ENCODE measurements around the gene PPP2CA. TPM values are rescaled to one million over a fixed set of nuclear protein-coding genes. Genes with fewer than 3 reads are reported as not detected.

Gene PPP2CA
- total RNA-seq, 2 experiments from 2014 or later = 132 to 178 TPM

DNA sequence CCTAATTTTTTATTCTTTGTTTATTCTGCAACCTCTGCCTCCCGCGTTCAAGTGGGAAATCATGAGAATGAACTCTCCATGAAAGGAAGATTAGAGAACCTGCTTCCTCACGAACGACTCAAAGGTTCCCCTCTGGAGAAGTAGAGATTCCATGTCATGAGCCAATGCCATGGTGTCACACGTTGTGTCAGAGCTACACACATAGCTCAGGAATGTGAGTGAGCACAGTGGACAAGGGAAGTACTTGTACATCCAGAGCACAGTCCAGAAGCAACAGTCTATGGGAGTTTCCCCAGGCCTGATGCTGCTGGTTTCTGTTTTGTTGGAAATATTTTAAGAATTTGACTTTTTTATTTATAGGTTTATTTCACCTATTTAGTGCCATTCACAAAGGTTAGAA is 26.8 kb upstream of the PPP2CA start:
- Histone ChIP-seq H3K79me2 (ENCODE audit: insufficient read depth, low read depth, low read length) (no peaks in the 10 kb centered on the region), H3K9me2 (ENCODE audit: insufficient read depth, low read length) (no peaks in the 10 kb centered on the region), H3K27ac (ENCODE audit: low read depth, low read length, poor library complexity, severe bottlenecking) (no peak overlapping the region), H3K9me3 (ENCODE audit: low read length) (no peaks in the 10 kb centered on the region), H3K36me3 (ENCODE audit: insufficient read depth, low read length) (no peaks in the 10 kb centered on the region), H2AFZ (ENCODE audit: low read length) (no peak overlapping the region), H3K4me1 (ENCODE audit: insufficient read depth, low read length, poor library complexity, severe bottlenecking) (no peaks in the 10 kb centered on the region), H4K20me1 (ENCODE audit: insufficient read depth, low read length) (no peaks in the 10 kb centered on the region), H3K4me3 (ENCODE audit: low read depth, low read length, poor library complexity, severe bottlenecking) (no peak overlapping the region), H3K4me2 (ENCODE audit: low read length) (no peak overlapping the region)
- no peak for DNase-seq (ENCODE audit: low spot score)
- POLR2A ChIA-PET = interaction anchor here (1.1 kb wide), 1 partner anchor 44 kb away, joined by 3 read pairs; no protein-coding TSS in a partner anchor
- intact Hi-C loops (cut with micrococcal nuclease; ENCODE audit: unreplicated experiment) = no loop called here
- CTCF ChIA-PET (ENCODE audit: unreplicated experiment) = no interaction called here
- TF ChIP-seq, protein P1, sequence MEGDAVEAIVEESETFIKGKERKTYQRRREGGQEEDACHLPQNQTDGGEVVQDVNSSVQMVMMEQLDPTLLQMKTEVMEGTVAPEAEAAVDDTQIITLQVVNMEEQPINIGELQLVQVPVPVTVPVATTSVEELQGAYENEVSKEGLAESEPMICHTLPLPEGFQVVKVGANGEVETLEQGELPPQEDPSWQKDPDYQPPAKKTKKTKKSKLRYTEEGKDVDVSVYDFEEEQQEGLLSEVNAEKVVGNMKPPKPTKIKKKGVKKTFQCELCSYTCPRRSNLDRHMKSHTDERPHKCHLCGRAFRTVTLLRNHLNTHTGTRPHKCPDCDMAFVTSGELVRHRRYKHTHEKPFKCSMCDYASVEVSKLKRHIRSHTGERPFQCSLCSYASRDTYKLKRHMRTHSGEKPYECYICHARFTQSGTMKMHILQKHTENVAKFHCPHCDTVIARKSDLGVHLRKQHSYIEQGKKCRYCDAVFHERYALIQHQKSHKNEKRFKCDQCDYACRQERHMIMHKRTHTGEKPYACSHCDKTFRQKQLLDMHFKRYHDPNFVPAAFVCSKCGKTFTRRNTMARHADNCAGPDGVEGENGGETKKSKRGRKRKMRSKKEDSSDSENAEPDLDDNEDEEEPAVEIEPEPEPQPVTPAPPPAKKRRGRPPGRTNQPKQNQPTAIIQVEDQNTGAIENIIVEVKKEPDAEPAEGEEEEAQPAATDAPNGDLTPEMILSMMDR (conservative IDR thresholded peaks at IDR 0.05; ENCODE audit: low read length) = no peak
- TF ChIP-seq EZH2phosphoT487 (IDR thresholded peaks at IDR 0.05; ENCODE audit: borderline replicate concordance, low read depth, low read length) = no peak
- BruUV-seq (replicated peaks) = no TSS peak

DNA sequence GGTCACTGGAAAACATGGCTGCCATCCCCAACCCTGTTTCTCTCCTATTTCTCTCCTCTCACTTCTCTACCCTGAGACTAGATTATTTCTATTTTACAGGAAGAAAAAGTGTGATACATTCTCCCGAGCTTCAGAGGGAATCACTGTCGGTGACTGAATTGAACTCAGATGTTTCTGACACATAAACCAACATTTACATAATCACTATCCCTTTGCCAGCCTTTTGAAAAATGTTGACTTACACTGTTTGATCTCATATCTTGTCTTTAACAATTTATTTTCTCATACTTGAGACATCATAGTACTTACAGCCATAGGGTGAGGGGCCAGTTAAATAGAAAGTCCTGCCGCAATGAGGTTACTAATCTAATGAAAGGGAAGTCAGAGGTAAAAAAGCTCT is 25.1 kb upstream of the PPP2CA start:
- H3K4me2 ChIP-seq (ENCODE audit: low read length) = no peak overlapping the region
- intact Hi-C loops (cut with micrococcal nuclease; ENCODE audit: unreplicated experiment) = no loop called here
- BruUV-seq (replicated peaks) = no TSS peak
- TF ChIP-seq EZH2phosphoT487 (IDR thresholded peaks at IDR 0.05; ENCODE audit: borderline replicate concordance, low read depth, low read length) = no peak
- TF ChIP-seq, protein P1 (conservative IDR thresholded peaks at IDR 0.05; ENCODE audit: low read length) = no peak
- no peaks in the 10 kb centered on the region for H3K4me1 ChIP-seq (ENCODE audit: insufficient read depth, low read length, poor library complexity, severe bottlenecking)
- no peaks in the 10 kb centered on the region for H4K20me1 ChIP-seq (ENCODE audit: insufficient read depth, low read length)
- H3K4me3 ChIP-seq (ENCODE audit: low read depth, low read length, poor library complexity, severe bottlenecking) = no peak overlapping the region
- no peaks in the 10 kb centered on the region for H3K79me2 ChIP-seq (ENCODE audit: insufficient read depth, low read depth, low read length)
- POLR2A ChIA-PET = interaction anchor here (0.6 kb wide), 1 partner anchor 18 kb away, joined by 4 read pairs; no protein-coding TSS in a partner anchor
- no peaks in the 10 kb centered on the region for H3K9me3 ChIP-seq (ENCODE audit: low read length)
- H3K36me3 ChIP-seq (ENCODE audit: insufficient read depth, low read length) = no peaks in the 10 kb centered on the region
- H2AFZ ChIP-seq (ENCODE audit: low read length) = no peak overlapping the region
- CTCF ChIA-PET (ENCODE audit: unreplicated experiment) = no interaction called here
- DNase-seq (ENCODE audit: low spot score) = no peak
- no peaks in the 10 kb centered on the region for H3K9me2 ChIP-seq (ENCODE audit: insufficient read depth, low read length)
- H3K27ac ChIP-seq (ENCODE audit: low read depth, low read length, poor library complexity, severe bottlenecking) = no peak overlapping the region

DNA sequence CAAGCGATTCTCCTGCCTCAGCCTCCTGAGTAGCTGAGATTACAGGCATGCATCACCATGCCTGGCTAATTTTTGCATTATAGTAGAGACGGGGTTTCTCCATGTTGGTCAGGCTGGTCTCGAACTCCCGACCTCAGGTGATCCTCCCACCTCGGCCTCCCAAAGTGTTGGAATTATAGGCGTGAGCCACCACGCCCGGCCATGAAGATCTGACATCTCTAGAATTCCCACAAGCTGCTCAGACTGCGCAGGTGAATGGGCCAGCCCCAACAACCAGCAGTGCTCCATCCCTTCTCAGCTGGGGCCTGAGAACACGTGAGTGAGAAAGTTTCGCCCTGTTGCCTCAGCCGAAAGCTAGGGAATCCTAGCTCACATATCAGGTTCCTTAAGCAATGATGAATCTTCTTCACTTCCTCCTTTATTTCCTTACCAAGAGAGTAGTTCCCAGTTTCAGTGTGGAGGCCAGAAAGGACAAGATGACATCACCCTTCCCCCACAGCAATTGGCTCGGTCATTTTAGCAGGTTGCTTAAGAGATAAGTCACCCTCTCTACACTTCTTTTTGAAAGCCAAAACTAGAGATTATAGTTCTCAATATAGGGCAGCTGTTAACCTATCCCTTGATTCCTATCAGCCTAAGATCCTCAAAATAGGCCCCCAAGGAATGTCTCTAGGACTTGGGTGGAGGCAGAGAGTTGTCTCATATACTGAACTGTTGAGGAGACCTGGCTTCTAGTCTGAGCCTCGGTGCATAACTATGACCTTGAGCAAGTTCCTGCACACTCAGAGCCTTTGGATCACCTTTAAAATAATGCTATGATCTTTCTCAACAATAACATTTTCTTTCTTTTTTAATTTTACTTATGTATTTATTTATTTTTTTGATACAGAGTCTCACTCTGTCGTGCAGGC is 23.9 kb upstream of the PPP2CA start:
- no peak for TF ChIP-seq EZH2phosphoT487 (IDR thresholded peaks at IDR 0.05; ENCODE audit: borderline replicate concordance, low read depth, low read length)
- TF ChIP-seq, protein P1 (conservative IDR thresholded peaks at IDR 0.05; ENCODE audit: low read length) = no peak

More for the DNA sequence above, 23.9 kb upstream of the PPP2CA start:
- CTCF ChIA-PET (ENCODE audit: unreplicated experiment) = no interaction called here
- DNase-seq (ENCODE audit: low spot score) = no peak
- Histone ChIP-seq H3K9me2 (ENCODE audit: insufficient read depth, low read length) (no peaks in the 10 kb centered on the region), H3K9me3 (ENCODE audit: low read length) (no peaks in the 10 kb centered on the region), H4K20me1 (ENCODE audit: insufficient read depth, low read length) (no peaks in the 10 kb centered on the region), H3K4me1 (ENCODE audit: insufficient read depth, low read length, poor library complexity, severe bottlenecking) (no peaks in the 10 kb centered on the region), H3K27ac (ENCODE audit: low read depth, low read length, poor library complexity, severe bottlenecking) (no peak overlapping the region), H3K36me3 (ENCODE audit: insufficient read depth, low read length) (no peaks in the 10 kb centered on the region), H3K79me2 (ENCODE audit: insufficient read depth, low read depth, low read length) (no peaks in the 10 kb centered on the region), H3K4me2 (ENCODE audit: low read length) (no peak overlapping the region), H2AFZ (ENCODE audit: low read length) (no peak overlapping the region), H3K4me3 (ENCODE audit: low read depth, low read length, poor library complexity, severe bottlenecking) (no peak overlapping the region)
- intact Hi-C loops (cut with micrococcal nuclease; ENCODE audit: unreplicated experiment) = no loop called here
- no TSS peak for BruUV-seq (replicated peaks)
- POLR2A ChIA-PET = no interaction called here
